ENCODE measurements around the gene WDFY1. TPM values are rescaled to one million over a fixed set of nuclear protein-coding genes. Genes with fewer than 3 reads are reported as not detected.

Gene WDFY1
- total and polyA plus RNA-seq, 2 donors (not counting 1 experiment from before 2014, with no cell fraction given), result 28.8 to 76.0 TPM

- H4K20me1 ChIP-seq (ENCODE audit: control insufficient read depth, insufficient read depth, low read length, poor library complexity, severe bottlenecking), result no peaks in the 10 kb centered on the region
- H3K36me3 ChIP-seq (replicated peaks in 1 of 2; ENCODE audit: control extremely low read depth in 1 of 2, control insufficient read depth in 1 of 2, extremely low read depth in 1 of 2, insufficient read depth in 2 of 2, low read length in 1 of 2), result peaks cover 0 to 3% of the 10 kb centered on the region in 2 experiments
- H3K4me3 ChIP-seq (ENCODE audit: control extremely low read depth in 1 of 5, extremely low read depth in 1 of 5, insufficient read depth in 1 of 5, low read depth in 2 of 5, low read length in 4 of 5), result no peak overlapping the region
- no peak overlapping the region for H3K9ac ChIP-seq (ENCODE audit: low read length)
- H3K9me3 Mint-ChIP-seq (ENCODE audit: insufficient read depth), result no peaks in the 10 kb centered on the region
- no peak overlapping the region for H3K4me2 ChIP-seq (replicated peaks; ENCODE audit: low read depth, low read length, poor library complexity, severe bottlenecking)
- H3K4me1 Mint-ChIP-seq, result peaks cover 13% of the 10 kb centered on the region
- ChIA-PET POLR2A (no interaction called here), CTCF (interaction anchor here (0.8 to 1.2 kb wide), 3 partner anchors 74 to 513 kb away, joined by 3 read pairs; no protein-coding TSS in a partner anchor)
- WGBS (ENCODE audit: insufficient coverage), result 75% methylated on average over 1 of the region's 5 CpGs
- H3K4me3 Mint-ChIP-seq, result no peak overlapping the region
- H3K9me3 ChIP-seq (ENCODE audit: control extremely low read depth in 1 of 3, control insufficient read depth in 2 of 3, insufficient read depth in 1 of 3, low read length in 2 of 3), result peaks cover 0 to 5% (median 0%) of the 10 kb centered on the region in 3 donors
- TF ChIP-seq CTCF (IDR thresholded peaks at IDR 0.05) (no peak), EZH2 (IDR thresholded peaks at IDR 0.05; ENCODE audit: borderline replicate concordance, insufficient read depth, low read depth, low read length, poor library complexity, severe bottlenecking) (no peak)
- intact Hi-C loops (cut with micrococcal nuclease), result no loop called here
- no peaks in the 10 kb centered on the region for H3K27me3 ChIP-seq (replicated peaks in 1 of 4; ENCODE audit: control extremely low read depth in 1 of 4, control insufficient read depth in 3 of 4, insufficient read depth in 4 of 4, low read length in 3 of 4)
- no peaks in the 10 kb centered on the region for H3K79me2 ChIP-seq (ENCODE audit: control insufficient read depth, insufficient read depth, low read length)
- no peak overlapping the region for H3K27ac ChIP-seq (ENCODE audit: low read length in 2 of 2)
- H3K27me3 Mint-ChIP-seq, result no peaks in the 10 kb centered on the region
- H3K4me1 ChIP-seq (ENCODE audit: control insufficient read depth in 2 of 2, insufficient read depth in 2 of 2, low read length in 2 of 2), result no peaks in the 10 kb centered on the region
- peak; percentile 21 for ATAC-seq (ENCODE audit: low read depth)
- DNase-seq, result no peak
- H3K27ac Mint-ChIP-seq, result peak overlapping the region; percentile 15
- H2AFZ ChIP-seq (ENCODE audit: insufficient read depth, low read depth, low read length, poor library complexity, severe bottlenecking), result no peak overlapping the region
These were observed 88.6 kb downstream of the WDFY1 start for GRCh38 chr2:223856584-223856983.

DNA sequence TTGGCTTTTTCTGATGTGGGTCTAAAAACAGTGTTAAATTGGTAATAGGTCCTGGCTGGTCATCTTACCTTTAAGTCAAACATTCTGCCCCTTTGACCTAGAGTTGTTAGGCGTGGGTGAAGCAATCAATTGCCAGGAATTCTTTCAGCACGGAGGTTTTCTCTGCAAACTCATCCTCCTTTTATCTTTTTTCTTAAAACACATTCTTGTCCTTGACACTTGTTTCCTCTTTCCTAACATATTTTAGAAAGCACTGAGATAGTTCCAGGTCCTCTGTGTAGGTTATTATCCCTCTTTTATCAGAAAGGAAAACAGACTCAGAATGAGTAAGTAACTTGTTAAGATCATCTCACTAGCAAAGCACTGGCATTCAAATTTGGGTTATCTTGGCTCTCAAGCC is 89.1 kb downstream of the WDFY1 start:
- Mint-ChIP-seq H3K27me3 (no peaks in the 10 kb centered on the region), H3K4me3 (no peak overlapping the region), H3K27ac (no peak overlapping the region), H3K9me3 (ENCODE audit: insufficient read depth) (peaks cover 4% of the 10 kb centered on the region), H3K4me1 (peaks cover 17% of the 10 kb centered on the region)
- H3K27me3 ChIP-seq (replicated peaks in 1 of 4; ENCODE audit: control extremely low read depth in 1 of 4, control insufficient read depth in 3 of 4, insufficient read depth in 4 of 4, low read length in 3 of 4), result no peaks in the 10 kb centered on the region
- DNase-seq (no peak), ATAC-seq (ENCODE audit: low read depth) (no peak)
- H3K4me1 ChIP-seq (ENCODE audit: control insufficient read depth in 2 of 2, insufficient read depth in 2 of 2, low read length in 2 of 2), result no peaks in the 10 kb centered on the region
- H3K9me3 ChIP-seq (ENCODE audit: control extremely low read depth in 1 of 3, control insufficient read depth in 2 of 3, insufficient read depth in 1 of 3, low read length in 2 of 3), result peaks cover 0 to 8% (median 0%) of the 10 kb centered on the region in 3 donors
- no peak overlapping the region for H3K4me2 ChIP-seq (replicated peaks; ENCODE audit: low read depth, low read length, poor library complexity, severe bottlenecking)
- TF ChIP-seq EZH2 (IDR thresholded peaks at IDR 0.05; ENCODE audit: borderline replicate concordance, insufficient read depth, low read depth, low read length, poor library complexity, severe bottlenecking) (no peak), CTCF (IDR thresholded peaks at IDR 0.05) (no peak)
- CTCF ChIA-PET, result interaction anchor here (0.8 to 1.1 kb wide), 2 partner anchors 114 to 513 kb away, joined by 3 read pairs; no protein-coding TSS in a partner anchor
- H3K79me2 ChIP-seq (ENCODE audit: control insufficient read depth, insufficient read depth, low read length), result no peaks in the 10 kb centered on the region
- POLR2A ChIA-PET, result no interaction called here
- intact Hi-C loops (cut with micrococcal nuclease), result no loop called here
- H3K9ac ChIP-seq (ENCODE audit: low read length), result no peak overlapping the region
- no peak overlapping the region for H3K4me3 ChIP-seq (ENCODE audit: control extremely low read depth in 1 of 5, extremely low read depth in 1 of 5, insufficient read depth in 1 of 5, low read depth in 2 of 5, low read length in 4 of 5)
- H3K36me3 ChIP-seq (replicated peaks in 1 of 2; ENCODE audit: control extremely low read depth in 1 of 2, control insufficient read depth in 1 of 2, extremely low read depth in 1 of 2, insufficient read depth in 2 of 2, low read length in 1 of 2), result peaks cover 0 to 3% of the 10 kb centered on the region in 2 experiments
- no peak overlapping the region for H2AFZ ChIP-seq (ENCODE audit: insufficient read depth, low read depth, low read length, poor library complexity, severe bottlenecking)
- no peaks in the 10 kb centered on the region for H4K20me1 ChIP-seq (ENCODE audit: control insufficient read depth, insufficient read depth, low read length, poor library complexity, severe bottlenecking)
- WGBS (ENCODE audit: insufficient coverage), result 80% methylated on average over 1 of the region's 2 CpGs
- no peak overlapping the region for H3K27ac ChIP-seq (ENCODE audit: low read length in 2 of 2)

All from B cell (primary cell).